HEK293T (cell line): ENCODE data around the gene ZNF202.
"Not testable (repeated sequence)": the region's sequence is repeated elsewhere in the genome, so short reads cannot be mapped to it uniquely, and the experiment has no call there.

Experiments
- CTCF ChIA-PET: fragments of 350-600 bp; formaldehyde crosslinking; extraction: SDS; loops from one replicate; lab custom pipeline; 2021; ENCODE audit warnings: antibody characterized with exemption, inconsistent platforms; lab: Yijun Ruan, JAX
- POLR2A ChIA-PET: fragments of 350-600 bp; formaldehyde crosslinking; extraction: SDS; loops from one replicate; lab custom pipeline; 2020; ENCODE audit warnings: antibody characterized with exemption, inconsistent platforms; lab: Yijun Ruan, JAX
- DNase-seq: peaks from one replicate; pipeline ENCODE4 v3.0.0; 2012; ENCODE audit warnings: mixed read lengths; ENCODE audit errors: extremely low spot score
- ARNT ChIP-seq: fragments of 450-650 bp; IDR thresholded peaks from 2 replicates; pipeline ENCODE4 v1.6.1; 2017; ENCODE audit warnings: mild to moderate bottlenecking
- BHLHE40 ChIP-seq: fragments of 450-650 bp; IDR thresholded peaks from 2 replicates; pipeline ENCODE4 v1.6.1; 2016; ENCODE audit warnings: mild to moderate bottlenecking, moderate library complexity, borderline replicate concordance
- CTBP1 ChIP-seq: fragments of 450-650 bp; IDR thresholded peaks from 2 replicates; pipeline ENCODE4 v1.6.1; 2016; ENCODE audit warnings: borderline replicate concordance
- ELF4 ChIP-seq: fragments of 450-650 bp; IDR thresholded peaks from 2 replicates; pipeline ENCODE4 v1.6.1; 2017; ENCODE audit warnings: antibody characterized with exemption
- FOXA1 ChIP-seq: fragments of 450-650 bp; IDR thresholded peaks from 2 replicates; pipeline ENCODE4 v1.6.1; 2016; ENCODE audit warnings: mild to moderate bottlenecking
- FOXK2 ChIP-seq: fragments of 450-650 bp; IDR thresholded peaks from 2 replicates; pipeline ENCODE4 v1.6.1; 2016; ENCODE audit warnings: mild to moderate bottlenecking
- FOXM1 ChIP-seq: fragments of 450-650 bp; IDR thresholded peaks from 2 replicates; pipeline ENCODE4 v1.6.1; 2017; ENCODE audit warnings: mild to moderate bottlenecking, borderline replicate concordance
- HDGF ChIP-seq: fragments of 450-650 bp; IDR thresholded peaks from 2 replicates; pipeline ENCODE4 v1.6.1; 2017; ENCODE audit warnings: antibody characterized with exemption, borderline replicate concordance
- L3MBTL2 ChIP-seq: fragments of 450-650 bp; conservative IDR thresholded peaks from 2 replicates; pipeline ENCODE4 v1.6.1; 2016; ENCODE audit warnings: mild to moderate bottlenecking
- LEF1 ChIP-seq: fragments of 450-650 bp; IDR thresholded peaks from 2 replicates; pipeline ENCODE4 v1.6.1; 2017; ENCODE audit warnings: mild to moderate bottlenecking, borderline replicate concordance
- NFRKB ChIP-seq: fragments of 450-650 bp; IDR thresholded peaks from 2 replicates; pipeline ENCODE4 v1.6.1; 2016; ENCODE audit warnings: mild to moderate bottlenecking, moderate library complexity
- PKNOX1 ChIP-seq: fragments of 450-650 bp; IDR thresholded peaks from 2 replicates; pipeline ENCODE4 v1.6.1; 2016
- SP1 ChIP-seq: fragments of 450-650 bp; IDR thresholded peaks from 2 replicates; pipeline ENCODE4 v1.6.1; 2017
- SUZ12 ChIP-seq: fragments of 450-650 bp; IDR thresholded peaks from 2 replicates; pipeline ENCODE4 v1.6.1; 2016; ENCODE audit warnings: mild to moderate bottlenecking
- TARDBP ChIP-seq: fragments of 450-650 bp; IDR thresholded peaks from 2 replicates; pipeline ENCODE4 v1.6.1; 2016
- ZNF384 ChIP-seq: fragments of 450-650 bp; IDR thresholded peaks from 2 replicates; pipeline ENCODE4 v1.6.1; 2016

ZNF202 gene

GRCh38 chr11:123760894-123761293 is 19.4 kb upstream of the ZNF202 start:
- CTCF ChIA-PET, result no interaction called here

GRCh38 chr11:123757976-123758375 is 16.5 kb upstream of the ZNF202 start:
- TF ChIP-seq ZNF384, result no peak
- no peak for TF ChIP-seq TARDBP
- DNase-seq, result no peak
- CTCF ChIA-PET, result no interaction called here
- POLR2A ChIA-PET, result no interaction called here

More at GRCh38 chr11:123760894-123761293, 19.4 kb upstream of the ZNF202 start:
- TF ChIP-seq NFRKB (no peak), ZNF384 (no peak), HDGF (no peak), BHLHE40 (no peak), FOXK2 (no peak), FOXM1 (no peak), SUZ12 (no peak), ELF4 (no peak), TARDBP (no peak), CTBP1 (no peak), L3MBTL2 (no peak)
- no peak for DNase-seq
- POLR2A ChIA-PET, result no interaction called here

- ChIA-PET CTCF (interaction anchor here (0.5 kb wide), 1 partner anchor 454 kb away, joined by 3 read pairs; no protein-coding TSS in a partner anchor), POLR2A (interaction anchor here (1.1 kb wide), 1 partner anchor 9 kb away, joined by 3 read pairs; no protein-coding TSS in a partner anchor)
- no peak for DNase-seq
- TF ChIP-seq HDGF, result no peak
- no peak for TF ChIP-seq TARDBP
- TF ChIP-seq FOXK2, result no peak
- TF ChIP-seq SUZ12, result no peak
- no peak for TF ChIP-seq ELF4
- no peak for TF ChIP-seq ZNF384
- TF ChIP-seq ARNT, result no peak
- TF ChIP-seq CTBP1, result no peak
- TF ChIP-seq L3MBTL2, result no peak
- no peak for TF ChIP-seq PKNOX1
- TF ChIP-seq NFRKB, result no peak
- no peak for TF ChIP-seq LEF1
- TF ChIP-seq FOXM1, result no peak
- no peak for TF ChIP-seq SP1
- TF ChIP-seq BHLHE40, result no peak
- TF ChIP-seq FOXA1, result no peak
Measured at GRCh38 chr11:123755813-123756212, 14.4 kb upstream of the ZNF202 start.

GRCh38 chr11:123755344-123755743 is 13.9 kb upstream of the ZNF202 start:
- TF ChIP-seq FOXA1 (no peak), SUZ12 (no peak), BHLHE40 (no peak), L3MBTL2 (no peak)
- ChIA-PET POLR2A (no interaction called here), CTCF (no interaction called here)
- DNase-seq, result no peak

- POLR2A ChIA-PET, result no interaction called here
- TF ChIP-seq FOXM1 (no peak), SP1 (no peak), FOXK2 (no peak), SUZ12 (no peak), ZNF384 (no peak), L3MBTL2 (no peak), CTBP1 (no peak), NFRKB (no peak), ARNT (no peak), ELF4 (no peak), TARDBP (no peak), FOXA1 (no peak), PKNOX1 (no peak), HDGF (no peak), LEF1 (no peak), BHLHE40 (no peak)
- CTCF ChIA-PET, result no interaction called here
- no peak for DNase-seq
Measured at GRCh38 chr11:123754101-123754568, 12.7 kb upstream of the ZNF202 start, which contains the start of gene OR6X1. TSS of gene OR6X1 (minus strand) at chr11:123754518. CDS start at chr11:123754518, 0 bp downstream.

- POLR2A ChIA-PET, result no interaction called here
- DNase-seq, result no peak
- TF ChIP-seq HDGF (no peak), NFRKB (no peak), FOXK2 (no peak), BHLHE40 (no peak), ELF4 (no peak), FOXM1 (no peak), SP1 (no peak), CTBP1 (no peak), PKNOX1 (no peak), FOXA1 (no peak), SUZ12 (no peak), LEF1 (no peak), ARNT (no peak), ZNF384 (no peak), TARDBP (no peak)
- CTCF ChIA-PET, result no interaction called here
Measured at GRCh38 chr11:123753110-123753509, 11.7 kb upstream of the ZNF202 start.

- TF ChIP-seq NFRKB, result no peak
- ChIA-PET POLR2A (no interaction called here), CTCF (no interaction called here)
- no peak for DNase-seq
Measured at GRCh38 chr11:123751781-123752180, 10.3 kb upstream of the ZNF202 start.

- POLR2A ChIA-PET, DNase-seq, CTCF ChIA-PET: not testable (repeated sequence)
Measured at GRCh38 chr11:123748349-123748748, 6.9 kb upstream of the ZNF202 start.
